ENCODE data around the gene CNFN. TPM values are rescaled to one million over a fixed set of nuclear protein-coding genes. Genes with fewer than 3 reads are reported as not detected.

The CNFN gene
- total RNA-seq, 1 donor from 2014 or later = 0.76 TPM

GRCh38 chr19:42380155-42380554 is 9.9 kb downstream of the CNFN start:
- DNase-seq (ENCODE audit: low spot score) (no peak), ATAC-seq (no peak)
- intact Hi-C loops (cut with DNase I) = no loop called here

GRCh38 chr19:42378225-42379215 is 11.6 kb downstream of the CNFN start:
- intact Hi-C loops (cut with DNase I) = no loop called here
- DNase-seq (ENCODE audit: low spot score) (no peak), ATAC-seq (peak; percentile 20)

DNA sequence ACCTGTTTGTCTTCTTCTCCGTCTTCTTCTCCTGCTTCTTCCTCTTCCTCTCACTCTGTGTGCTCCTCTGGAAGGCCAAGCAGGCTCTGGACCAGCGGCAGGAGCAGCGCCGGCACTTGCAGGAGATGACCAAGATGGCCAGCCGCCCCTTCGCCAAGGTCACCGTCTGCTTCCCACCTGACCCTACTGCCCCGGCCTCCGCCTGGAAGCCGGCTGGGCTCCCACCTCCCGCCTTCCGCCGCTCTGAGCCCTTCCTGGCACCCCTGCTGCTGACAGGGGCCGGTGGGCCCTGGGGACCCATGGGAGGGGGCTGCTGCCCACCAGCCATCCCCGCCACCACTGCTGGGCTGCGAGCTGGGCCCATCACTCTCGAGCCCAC is 13.9 kb downstream of the CNFN start:
- intact Hi-C loops (cut with DNase I) = no loop called here
- no peak for ATAC-seq
- no peak for DNase-seq (ENCODE audit: low spot score)

DNA sequence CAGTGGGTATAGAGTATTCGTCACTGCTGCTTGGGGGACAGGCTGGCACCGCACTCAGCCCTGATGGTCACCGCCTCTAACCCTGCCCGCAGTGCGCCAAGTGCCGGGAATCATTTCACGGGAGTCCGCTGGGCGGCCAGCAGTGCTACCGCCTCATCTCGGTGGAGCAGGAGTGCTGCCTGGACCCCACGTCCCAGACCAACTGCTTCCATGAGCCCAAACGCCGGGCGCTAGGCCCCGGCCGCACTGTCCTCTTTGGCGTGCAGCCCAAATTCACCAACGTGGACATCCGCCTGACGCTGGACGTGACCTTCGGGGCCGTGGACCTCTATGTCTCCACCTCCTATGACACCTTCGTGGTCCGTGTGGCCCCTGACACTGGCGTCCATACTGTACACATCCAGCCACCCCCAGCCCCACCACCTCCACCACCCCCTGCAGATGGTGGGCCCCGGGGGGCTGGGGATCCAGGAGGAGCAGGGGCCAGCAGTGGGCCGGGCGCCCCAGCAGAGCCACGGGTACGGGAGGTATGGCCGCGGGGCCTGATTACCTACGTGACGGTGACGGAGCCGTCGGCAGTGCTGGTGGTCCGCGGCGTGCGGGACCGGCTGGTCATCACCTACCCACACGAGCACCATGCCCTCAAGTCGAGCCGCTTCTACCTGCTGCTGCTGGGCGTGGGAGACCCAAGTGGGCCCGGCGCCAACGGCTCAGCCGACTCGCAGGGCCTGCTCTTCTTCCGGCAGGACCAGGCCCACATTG is 14.5 kb downstream of the CNFN start:
- DNase-seq (ENCODE audit: low spot score) (no peak), ATAC-seq (no peak)
- intact Hi-C loops (cut with DNase I) = no loop called here

DNA sequence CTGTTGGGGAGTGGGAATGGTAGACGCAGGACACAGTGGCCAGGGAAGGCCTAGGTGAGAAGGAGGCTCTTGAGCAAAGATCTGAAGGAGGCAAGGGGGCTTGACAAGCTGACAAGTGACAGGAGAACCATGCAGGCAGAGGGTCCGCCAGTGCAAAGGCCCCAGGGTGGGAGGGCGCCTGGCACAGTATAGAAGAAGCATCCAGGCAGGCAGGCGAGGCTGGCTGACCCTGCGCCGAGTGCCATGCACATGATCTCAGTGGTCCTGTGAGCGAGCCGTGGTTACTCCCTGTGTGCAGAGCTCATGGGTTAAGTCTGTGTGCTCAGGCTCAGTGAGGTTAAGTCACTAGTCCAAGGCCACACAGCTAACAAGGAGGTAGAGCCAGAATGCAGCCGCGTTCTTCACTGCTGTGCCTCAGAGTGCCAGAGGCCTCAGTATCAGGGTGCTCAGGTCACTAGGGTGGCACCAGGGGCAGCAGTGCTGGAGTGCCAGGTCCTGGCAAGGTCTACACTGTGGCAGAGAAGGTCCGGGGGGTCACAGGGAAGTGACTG is 15.2 kb downstream of the CNFN start:
- no peak for ATAC-seq
- intact Hi-C loops (cut with DNase I) = no loop called here
- no peak for DNase-seq (ENCODE audit: low spot score)

- ATAC-seq (no peak), DNase-seq (ENCODE audit: low spot score) (no peak)
- intact Hi-C loops (cut with DNase I) = no loop called here
These were observed 19.4 kb downstream of the CNFN start for GRCh38 chr19:42370626-42371175.

DNA sequence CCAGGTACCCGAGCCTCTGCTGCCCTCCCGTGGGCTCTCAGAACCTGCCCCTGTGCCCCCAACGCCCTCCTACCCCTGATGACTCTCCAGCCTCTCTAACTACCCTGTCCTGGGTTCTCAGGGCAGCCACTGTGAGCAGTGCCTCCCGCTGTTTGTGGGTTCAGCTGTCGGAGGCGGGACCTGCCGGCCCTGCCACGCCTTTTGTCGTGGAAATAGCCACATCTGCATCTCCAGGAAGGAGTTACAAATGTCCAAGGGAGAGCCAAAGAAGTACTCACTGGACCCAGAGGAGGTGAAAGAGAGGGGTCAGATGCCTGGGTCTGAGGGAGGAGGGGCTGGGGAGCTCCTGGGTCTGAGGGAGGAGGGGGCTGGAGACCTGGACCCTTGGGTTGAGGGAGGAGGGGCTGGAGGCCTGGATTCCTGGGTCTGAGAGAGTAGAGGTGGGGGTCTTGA is 20.0 kb downstream of the CNFN start:
- ATAC-seq (no peak), DNase-seq (ENCODE audit: low spot score) (no peak)
- intact Hi-C loops (cut with DNase I) = no loop called here

- DNase-seq (ENCODE audit: low spot score) (no peak), ATAC-seq (no peak)
- intact Hi-C loops (cut with DNase I) = no loop called here
These were observed 20.5 kb downstream of the CNFN start for GRCh38 chr19:42369433-42370067.

GRCh38 chr19:42368765-42369164 is 21.3 kb downstream of the CNFN start:
- no peak for ATAC-seq
- intact Hi-C loops (cut with DNase I) = no loop called here

DNA sequence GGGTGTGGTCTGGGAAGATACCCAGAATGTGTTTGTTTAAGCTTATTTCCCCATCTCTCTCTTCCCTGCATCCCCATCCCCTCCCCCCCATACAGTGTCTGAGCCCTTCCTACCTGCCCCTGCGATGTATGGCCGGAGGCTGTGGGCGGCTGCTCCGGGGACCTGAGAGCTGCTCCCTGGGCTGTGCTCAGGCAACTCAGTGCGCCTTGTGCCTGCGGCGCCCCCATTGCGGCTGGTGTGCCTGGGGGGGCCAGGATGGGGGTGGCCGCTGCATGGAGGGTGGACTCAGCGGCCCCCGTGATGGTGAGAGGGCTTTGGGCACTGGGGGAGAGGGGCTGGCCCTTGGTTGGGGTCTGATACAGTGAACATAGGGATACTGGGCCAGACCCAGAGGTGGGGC is 21.7 kb downstream of the CNFN start:
- intact Hi-C loops (cut with DNase I) = no loop called here
- ATAC-seq = no peak
- DNase-seq (ENCODE audit: low spot score) = no peak

More at GRCh38 chr19:42368765-42369164, 21.3 kb downstream of the CNFN start:
- no peak for DNase-seq (ENCODE audit: low spot score)

DNA sequence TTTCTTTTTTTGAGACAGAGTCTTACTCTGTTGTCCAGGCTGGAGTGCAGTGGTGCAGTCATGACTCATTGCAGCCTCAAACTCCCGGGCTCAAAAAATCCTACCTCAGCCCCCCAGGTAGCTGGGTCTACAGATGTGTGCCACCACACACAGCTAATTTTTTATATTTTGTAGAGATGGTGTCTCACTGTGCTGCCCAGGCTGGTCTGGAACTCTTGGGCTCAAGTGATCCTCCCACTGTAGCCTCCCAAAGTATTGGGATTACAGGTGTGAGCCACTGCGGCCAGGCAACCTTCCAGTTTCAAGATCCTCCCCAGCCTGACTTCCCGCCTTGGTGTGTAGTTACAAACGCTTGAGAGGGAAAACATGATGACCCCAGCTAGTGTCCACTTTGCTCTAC is 22.2 kb downstream of the CNFN start:
- intact Hi-C loops (cut with DNase I) = no loop called here
- DNase-seq (ENCODE audit: low spot score) (no peak), ATAC-seq (no peak)

DNA sequence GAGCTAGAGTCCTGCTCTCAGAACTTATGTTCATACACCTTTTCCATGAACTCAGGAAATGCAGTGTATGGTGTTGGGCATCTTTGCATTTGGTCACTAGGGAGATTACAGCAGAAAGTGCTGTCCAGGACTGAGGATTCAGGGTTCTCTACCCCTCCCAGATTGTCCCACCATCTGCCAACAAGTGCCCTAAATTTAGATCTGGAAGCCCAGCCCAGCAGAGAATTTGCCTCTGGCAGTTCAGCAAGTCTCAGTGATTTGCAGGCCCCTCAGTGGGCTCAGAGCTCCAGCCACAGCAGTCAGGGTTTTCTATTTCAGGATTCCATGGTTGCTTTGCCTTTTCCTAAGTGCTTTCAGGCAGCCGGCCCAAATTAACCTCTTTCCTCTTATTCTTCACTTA is 23.4 kb downstream of the CNFN start:
- intact Hi-C loops (cut with DNase I) = no loop called here
- no peak for DNase-seq (ENCODE audit: low spot score)
- ATAC-seq = no peak

GRCh38 chr19:42363614-42364346 is 26.3 kb downstream of the CNFN start:
- DNase-seq (ENCODE audit: low spot score) (no peak), ATAC-seq (no peak)
- intact Hi-C loops (cut with DNase I) = no loop called here

DNA sequence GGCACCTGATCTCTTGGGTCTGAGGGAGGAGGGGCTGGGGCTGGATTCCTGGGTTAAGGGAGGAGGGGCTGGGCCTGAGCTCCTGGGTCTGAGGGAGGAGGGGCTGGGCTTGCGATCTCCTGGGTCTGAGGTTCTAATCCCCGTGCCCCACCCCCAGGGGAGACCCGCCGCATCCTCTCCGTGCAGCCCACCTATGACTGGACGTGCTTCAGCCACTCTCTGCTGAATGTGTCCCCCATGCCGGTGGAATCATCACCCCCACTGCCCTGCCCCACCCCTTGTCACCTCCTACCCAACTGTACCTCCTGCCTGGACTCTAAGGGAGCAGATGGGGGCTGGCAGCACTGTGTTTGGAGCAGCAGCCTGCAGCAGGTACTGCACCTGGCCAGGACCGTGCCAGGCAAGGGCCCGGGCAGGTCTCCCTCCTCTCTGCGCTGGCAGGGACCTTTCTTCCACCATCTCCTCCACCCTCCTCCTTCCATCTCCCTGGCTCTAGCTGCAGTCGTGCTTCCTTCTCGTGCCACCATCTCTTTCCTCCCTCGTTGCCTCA is 27.1 kb downstream of the CNFN start:
- intact Hi-C loops (cut with DNase I) = no loop called here
- ATAC-seq (no peak), DNase-seq (ENCODE audit: low spot score) (no peak)

GRCh38 chr19:42362342-42362741 is 27.8 kb downstream of the CNFN start:
- intact Hi-C loops (cut with DNase I) = no loop called here
- DNase-seq (ENCODE audit: low spot score) = no peak
- no peak for ATAC-seq

DNA sequence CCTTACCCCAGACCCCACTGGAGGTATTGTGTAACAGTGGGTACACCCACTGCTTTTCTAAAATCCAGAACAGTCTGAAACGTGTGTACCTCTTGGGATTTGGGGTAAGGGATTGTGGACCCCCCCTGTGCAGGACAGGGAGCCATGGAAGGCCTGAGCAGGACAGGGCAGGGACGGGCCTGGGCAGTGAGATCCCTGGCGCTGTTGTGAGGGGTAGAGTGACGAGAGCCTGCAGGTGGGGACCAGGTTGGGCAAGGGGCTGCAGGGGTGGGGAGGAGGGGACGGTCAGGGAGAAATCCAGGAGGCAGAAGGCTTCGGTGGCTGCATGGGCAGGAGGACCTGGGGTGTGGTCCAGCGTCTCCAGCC is 28.6 kb downstream of the CNFN start:
- no peak for DNase-seq (ENCODE audit: low spot score)
- no peak for ATAC-seq
- intact Hi-C loops (cut with DNase I) = no loop called here

DNA sequence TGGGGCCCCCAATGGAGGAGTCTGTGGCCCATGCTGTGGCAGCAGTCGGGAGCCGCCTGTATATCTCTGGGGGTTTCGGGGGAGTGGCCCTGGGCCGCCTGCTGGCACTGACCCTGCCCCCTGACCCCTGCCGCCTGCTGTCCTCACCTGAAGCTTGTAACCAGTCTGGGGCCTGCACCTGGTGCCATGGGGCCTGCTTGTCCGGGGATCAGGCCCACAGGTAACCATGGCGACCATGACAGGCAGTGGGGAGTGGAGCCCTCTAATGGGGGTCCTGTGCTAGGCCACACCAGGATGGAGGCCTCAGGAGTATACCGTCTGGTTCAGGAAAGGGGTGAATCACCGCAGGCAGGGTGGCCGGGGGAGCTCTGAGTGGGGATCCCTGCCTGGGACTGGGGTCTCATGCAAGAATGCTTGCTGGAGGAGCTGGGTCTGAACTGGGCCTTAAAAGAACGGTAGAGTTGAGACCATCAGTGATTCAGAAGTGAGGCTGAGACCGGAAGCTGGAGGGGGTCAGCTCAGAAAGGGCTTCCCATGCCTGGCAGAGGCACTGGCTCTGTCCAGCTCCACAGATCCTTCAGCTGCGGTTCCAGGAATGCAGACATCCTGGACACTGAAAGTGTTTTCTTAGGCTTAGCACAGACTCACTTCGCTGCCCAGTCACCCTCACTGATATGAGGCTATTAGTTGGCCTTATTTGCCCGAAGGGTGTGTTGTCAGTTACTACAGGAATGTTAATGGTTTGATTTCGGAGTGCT is 29.1 kb downstream of the CNFN start:
- no peak for ATAC-seq
- no peak for DNase-seq (ENCODE audit: low spot score)
- intact Hi-C loops (cut with DNase I) = no loop called here

GRCh38 chr19:42357290-42357689 is 32.8 kb downstream of the CNFN start:
- ATAC-seq (no peak), DNase-seq (ENCODE audit: low spot score) (no peak)
- intact Hi-C loops (cut with DNase I) = no loop called here
